NCI-H446 treated with DMSO at 0.1 percent for 48 hours (cell line): ENCODE results near the gene THEM5.

Experiments used
- DNase-seq: peaks from one replicate; lab custom pipeline; 2025; lab: John Stamatoyannopoulos, UW

The THEM5 gene

DNA sequence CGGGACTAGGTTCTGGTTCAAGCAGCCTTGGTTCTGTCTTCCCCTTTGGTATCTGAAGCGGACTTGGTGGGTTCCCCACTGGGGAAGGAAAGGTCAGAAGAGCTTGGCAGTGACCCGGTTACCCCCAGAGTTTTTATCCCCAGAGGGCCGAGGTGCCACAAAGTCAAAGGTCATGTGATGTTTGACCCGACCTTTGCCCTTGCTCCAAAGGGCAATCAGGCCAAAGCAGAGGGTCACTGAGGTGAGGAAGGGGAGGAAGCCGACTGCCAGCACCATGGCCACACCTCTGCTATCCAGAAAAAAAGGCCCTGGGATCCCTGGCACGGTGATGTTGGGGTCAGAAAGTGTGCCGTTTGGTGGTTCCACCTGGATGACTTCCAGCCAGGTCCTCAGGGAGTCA is 52.7 kb downstream of the THEM5 start:
- DNase-seq, result no peak

DNA sequence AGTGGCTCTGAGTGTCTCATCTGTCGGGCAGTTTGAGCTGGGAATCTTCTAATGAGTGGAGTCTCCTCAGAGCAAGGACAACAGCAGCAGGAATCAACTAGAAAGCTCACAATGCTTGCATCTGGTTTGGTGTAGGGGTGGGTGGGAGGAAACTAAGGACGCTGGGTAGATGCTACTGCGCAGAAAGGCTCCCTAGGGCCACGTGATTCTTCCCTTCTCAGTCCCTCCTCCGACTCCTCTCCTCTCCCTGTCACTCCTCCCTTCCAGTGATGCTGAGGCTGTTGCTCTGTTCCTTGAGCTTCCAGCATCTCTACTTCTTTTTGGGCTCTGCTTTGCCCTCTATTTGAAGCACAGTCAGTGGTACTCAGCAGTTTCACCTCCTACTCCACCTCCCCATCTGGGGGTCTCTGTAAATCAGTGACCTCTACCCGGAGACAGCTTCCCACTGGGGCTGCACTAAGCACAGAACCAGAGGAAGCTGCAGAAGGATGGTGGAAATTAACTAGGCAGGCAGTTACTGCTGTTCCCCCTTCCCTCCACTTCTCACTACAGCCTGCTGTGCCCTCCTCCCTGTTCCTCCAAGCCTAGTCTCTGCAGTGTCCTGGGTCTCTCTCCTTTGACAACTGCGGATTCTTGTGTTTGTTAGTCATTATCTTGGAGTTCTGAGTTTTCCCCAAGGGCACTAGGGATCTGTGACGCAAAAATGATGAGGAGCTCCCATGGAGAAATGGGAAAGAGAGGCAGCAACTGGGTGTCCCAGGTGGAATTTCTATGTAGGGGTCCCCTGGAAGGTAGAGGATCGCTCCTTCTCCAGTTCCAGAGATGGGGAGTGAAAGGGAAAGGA is 54.1 kb downstream of the THEM5 start:
- no peak for DNase-seq

DNA sequence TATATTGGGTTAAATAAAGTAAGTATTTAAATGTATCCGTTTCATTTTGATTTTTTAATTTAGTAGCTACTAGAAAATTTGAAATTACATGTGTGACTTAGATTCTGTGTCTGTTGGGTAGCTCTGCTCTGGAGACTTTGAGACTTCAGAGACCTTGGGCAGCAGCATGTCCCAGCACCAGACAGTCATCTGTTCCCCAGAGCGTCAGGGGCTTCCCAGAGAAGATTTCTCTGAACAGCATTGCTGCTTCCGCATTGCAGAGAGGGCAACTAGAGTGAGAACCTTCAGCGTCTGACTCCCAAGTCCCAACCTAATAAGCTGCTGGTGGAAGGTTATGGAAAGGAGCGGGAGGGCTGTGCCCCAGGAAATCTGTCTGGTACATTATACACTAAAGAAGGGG is 54.9 kb downstream of the THEM5 start:
- no peak for DNase-seq
